K562 (cell line): ENCODE measurements around the gene LAMTOR4. TPM values are rescaled to one million over a fixed set of nuclear protein-coding genes. Genes with fewer than 3 reads are reported as not detected.

Experiments
- ELF4 ChIP-seq: fragments of 450-650 bp; formaldehyde crosslinking; IDR thresholded peaks from 2 replicates; pipeline ENCODE4 v1.4.0; 2022; ENCODE audit warnings: missing genetic modification characterization
- GATAD2A ChIP-seq: fragments of 450-650 bp; IDR thresholded peaks from 2 replicates; pipeline ENCODE4 v1.6.1; 2017
- HBP1 ChIP-seq: fragments of 450-650 bp; formaldehyde crosslinking; IDR thresholded peaks from 2 replicates; pipeline ENCODE4 v1.4.0; 2022; ENCODE audit warnings: missing genetic modification characterization
- HMG20A ChIP-seq: fragments of 450-650 bp; formaldehyde crosslinking; conservative IDR thresholded peaks from 2 replicates; pipeline ENCODE4 v1.4.0; 2020; ENCODE audit warnings: mild to moderate bottlenecking, mixed read lengths
- JUN ChIP-seq, 2 experiments: sonication (generic) in 1 of 2; formaldehyde crosslinking in 1 of 2; IDR thresholded peaks; 2 replicates each; pipeline versions ENCODE4 v1.6.1 to v1.8.0; 2012 to 2022; ENCODE audit warnings: borderline replicate concordance in 2 of 2, mild to moderate bottlenecking in 2 of 2, improper control_type of control experiment in 1 of 2, low read depth in 1 of 2, low read length in 1 of 2, missing genetic modification reagents in 1 of 2
- KAT7 ChIP-seq: sonication (generic); formaldehyde crosslinking; IDR thresholded peaks from 2 replicates; pipeline ENCODE4 v1.8.0; 2022; ENCODE audit warnings: missing genetic modification reagents, mild to moderate bottlenecking, borderline replicate concordance
- MTA2 ChIP-seq: fragments of 450-650 bp; IDR thresholded peaks from 2 replicates; pipeline ENCODE4 v1.6.1; 2016; ENCODE audit warnings: low read depth
- OTX1 ChIP-seq: fragments of 450-650 bp; formaldehyde crosslinking; IDR thresholded peaks from 2 replicates; pipeline ENCODE4 v1.4.0; 2022; ENCODE audit warnings: mild to moderate bottlenecking
- PTBP1 ChIP-seq: fragments of 200-400 bp; formaldehyde crosslinking; IDR thresholded peaks from 2 replicates; pipeline ENCODE4 v1.6.1; 2017; ENCODE audit warnings: low read depth, low read length
- PYGO2 ChIP-seq: fragments of 450-650 bp; IDR thresholded peaks from 2 replicates; pipeline ENCODE4 v1.6.1; 2016; ENCODE audit warnings: mild to moderate bottlenecking, missing genetic modification characterization, moderate library complexity, missing compliant biosample characterization
- RBM15 ChIP-seq: fragments of 200-400 bp; formaldehyde crosslinking; IDR thresholded peaks from 2 replicates; pipeline ENCODE4 v1.6.1; 2018; ENCODE audit warnings: mild to moderate bottlenecking, low read length, moderate library complexity; ENCODE audit not compliant: insufficient read depth
- RNF219 ChIP-seq: fragments of 250-450 bp; sonication (Bioruptor Pico); IDR thresholded peaks from 2 replicates; pipeline ENCODE4 v1.5.0; 2022; ENCODE audit warnings: mild to moderate bottlenecking
- SIRT6 ChIP-seq: IDR thresholded peaks from one replicate; pipeline ENCODE4 v1.6.1; 2012; ENCODE audit warnings: low read depth, mild to moderate bottlenecking, control low read depth, inconsistent platforms, low read length, moderate library complexity
- SMARCB1 ChIP-seq: IDR thresholded peaks from 2 replicates; pipeline ENCODE4 v1.6.1; 2011; ENCODE audit warnings: improper control_type of control experiment, low read depth; ENCODE audit not compliant: insufficient read length
- SMARCE1 ChIP-seq: fragments of 450-650 bp; IDR thresholded peaks from 2 replicates; pipeline ENCODE4 v1.7.1; 2016; ENCODE audit warnings: mild to moderate bottlenecking
- SRSF1 ChIP-seq: fragments of 200-400 bp; formaldehyde crosslinking; IDR thresholded peaks from 2 replicates; pipeline ENCODE4 v1.6.1; 2017; ENCODE audit warnings: mild to moderate bottlenecking, low read depth, low read length, moderate library complexity
- U2AF1 ChIP-seq: fragments of 200-400 bp; formaldehyde crosslinking; optimal IDR thresholded peaks from 2 replicates; pipeline ENCODE3; 2017; ENCODE audit warnings: mild to moderate bottlenecking, low read depth, low read length, moderate library complexity
- ZBTB26 ChIP-seq: fragments of 450-650 bp; formaldehyde crosslinking; IDR thresholded peaks from 2 replicates; pipeline ENCODE4 v1.4.0; 2022; ENCODE audit warnings: missing genetic modification characterization
- ZNF668 ChIP-seq: fragments of 250-450 bp; sonication (Bioruptor Pico); IDR thresholded peaks from 2 replicates; pipeline ENCODE4 v1.8.0; 2022; ENCODE audit warnings: mild to moderate bottlenecking, inconsistent platforms
- ZNF695 ChIP-seq: fragments of 450-650 bp; formaldehyde crosslinking; IDR thresholded peaks from 2 replicates; pipeline ENCODE4 v1.4.0; 2020; ENCODE audit warnings: mild to moderate bottlenecking, moderate library complexity
- polyA plus RNA-seq, 8 experiments: library from polyadenylated mRNA; depleted of rRNA in 4 of 8; stranded (reverse) in 5 of 8; unstranded in 3 of 8; fragments of >200 nt; fragmentation: Nextera tagmentation in 2 of 8; fragmentation: Illumina TruSeq in 1 of 8; extraction: Ambion mirVana in 2 of 8; extraction: Trizol in 1 of 8; gene quantifications; 2 replicates each; pipeline versions ENCODE4 v1.2.1 to v1.2.3, GENCODE V29; 2011 to 2014; ENCODE audit warnings: inconsistent platforms in 1 of 8, missing spikeins in 1 of 8
- total RNA-seq, 7 experiments: library from RNA; depleted of rRNA in 6 of 7; stranded (reverse); fragments of >200 nt in 6 of 7; fragmentation: Illumina TruSeq in 2 of 7; extraction: Trizol in 2 of 7; gene quantifications; 2 replicates each; pipeline versions ENCODE4 v1.2.1 to v1.2.3, GENCODE V29; 2011 to 2021; ENCODE audit warnings: low replicate concordance in 1 of 7
- TF ChIP-seq, protein P1 (sequence below): fragments of 450-650 bp; IDR thresholded peaks from 2 replicates; pipeline ENCODE4 v1.6.1; 2018; ENCODE audit warnings: mild to moderate bottlenecking, low read depth; ENCODE audit not compliant: partially characterized antibody
- TF ChIP-seq, protein P2 (sequence below): fragments of 200-800 bp; sonication (Bioruptor generic); IDR thresholded peaks from 2 replicates; pipeline ENCODE4 v1.6.1; 2017; ENCODE audit warnings: missing genetic modification characterization, missing compliant biosample characterization

LAMTOR4 gene
- total and polyA plus RNA-seq, 9 of the 15 experiments (the other 6 are each of a cell fraction or from before 2014, with no cell fraction given), result 79.6 to 314 (median 195) TPM

DNA sequence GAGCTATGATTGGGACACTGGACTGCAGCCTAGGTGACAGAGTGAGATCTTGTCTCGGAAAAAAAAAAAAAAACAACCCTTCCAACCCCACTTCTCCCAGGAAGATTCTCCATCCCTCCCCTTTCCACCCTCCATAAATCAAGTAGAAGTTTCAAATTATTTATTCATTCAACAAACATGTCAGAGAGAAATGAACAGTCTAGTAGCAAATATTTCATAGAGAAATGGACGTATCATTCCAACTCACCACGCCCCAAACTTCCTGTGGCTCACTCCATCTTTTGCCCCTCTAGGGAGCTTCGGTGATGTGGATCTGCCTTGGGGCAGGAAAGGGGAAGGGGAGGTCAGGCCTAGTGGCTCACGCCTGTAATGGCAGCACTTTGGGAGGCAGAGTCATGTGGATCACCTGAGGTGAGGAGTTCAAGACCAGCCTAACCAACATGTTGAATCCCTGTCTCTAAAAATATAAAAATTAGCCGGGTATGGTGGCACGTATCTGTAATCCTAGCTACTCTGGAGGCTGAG, 10.4 kb downstream of the LAMTOR4 start (continued):
- TF ChIP-seq, protein P1, sequence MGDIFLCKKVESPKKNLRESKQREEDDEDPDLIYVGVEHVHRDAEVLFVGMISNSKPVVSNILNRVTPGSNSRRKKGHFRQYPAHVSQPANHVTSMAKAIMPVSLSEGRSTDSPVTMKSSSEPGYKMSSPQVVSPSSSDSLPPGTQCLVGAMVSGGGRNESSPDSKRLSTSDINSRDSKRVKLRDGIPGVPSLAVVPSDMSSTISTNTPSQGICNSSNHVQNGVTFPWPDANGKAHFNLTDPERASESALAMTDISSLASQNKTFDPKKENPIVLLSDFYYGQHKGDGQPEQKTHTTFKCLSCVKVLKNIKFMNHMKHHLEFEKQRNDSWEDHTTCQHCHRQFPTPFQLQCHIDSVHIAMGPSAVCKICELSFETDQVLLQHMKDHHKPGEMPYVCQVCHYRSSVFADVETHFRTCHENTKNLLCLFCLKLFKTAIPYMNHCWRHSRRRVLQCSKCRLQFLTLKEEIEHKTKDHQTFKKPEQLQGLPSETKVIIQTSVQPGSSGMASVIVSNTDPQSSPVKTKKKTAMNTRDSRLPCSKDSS, result peak; percentile 14
- TF ChIP-seq MTA2, result no peak
- TF ChIP-seq RBM15, result no peak
- no peak for TF ChIP-seq SRSF1
- TF ChIP-seq U2AF1, result no peak
- TF ChIP-seq, protein P2, sequence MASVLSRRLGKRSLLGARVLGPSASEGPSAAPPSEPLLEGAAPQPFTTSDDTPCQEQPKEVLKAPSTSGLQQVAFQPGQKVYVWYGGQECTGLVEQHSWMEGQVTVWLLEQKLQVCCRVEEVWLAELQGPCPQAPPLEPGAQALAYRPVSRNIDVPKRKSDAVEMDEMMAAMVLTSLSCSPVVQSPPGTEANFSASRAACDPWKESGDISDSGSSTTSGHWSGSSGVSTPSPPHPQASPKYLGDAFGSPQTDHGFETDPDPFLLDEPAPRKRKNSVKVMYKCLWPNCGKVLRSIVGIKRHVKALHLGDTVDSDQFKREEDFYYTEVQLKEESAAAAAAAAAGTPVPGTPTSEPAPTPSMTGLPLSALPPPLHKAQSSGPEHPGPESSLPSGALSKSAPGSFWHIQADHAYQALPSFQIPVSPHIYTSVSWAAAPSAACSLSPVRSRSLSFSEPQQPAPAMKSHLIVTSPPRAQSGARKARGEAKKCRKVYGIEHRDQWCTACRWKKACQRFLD (CRISPR knock-in tag), result no peak
- no peak for TF ChIP-seq SIRT6
- TF ChIP-seq SMARCE1, result no peak
- TF ChIP-seq OTX1 (CRISPR knock-in tag), result no peak
- no peak for TF ChIP-seq JUN (IDR thresholded peaks at IDR 0.05; ENCODE audit: borderline replicate concordance, low read depth, low read length)
- no peak for TF ChIP-seq JUN (CRISPR knock-in tag; IDR thresholded peaks at IDR 0.05; ENCODE audit: borderline replicate concordance)
- TF ChIP-seq ELF4 (CRISPR knock-in tag), result no peak
- TF ChIP-seq PYGO2 (tag), result no peak
- TF ChIP-seq ZNF668, result no peak
- TF ChIP-seq HBP1 (CRISPR knock-in tag), result no peak
- TF ChIP-seq SMARCB1, result no peak
- TF ChIP-seq RNF219 (CRISPR knock-in tag), result no peak
- TF ChIP-seq HMG20A (CRISPR knock-in tag), result no peak
- TF ChIP-seq KAT7, result no peak
- TF ChIP-seq ZBTB26 (CRISPR knock-in tag), result no peak
- no peak for TF ChIP-seq ZNF695 (CRISPR knock-in tag)
- TF ChIP-seq PTBP1, result no peak
- TF ChIP-seq GATAD2A, result no peak
